Middle frontal gyrus (tissue), 1 donor: ENCODE measurements around the gene CXXC5.

Source experiments
- DNase-seq: peaks from one replicate; pipeline ENCODE4 v3.0.0-alpha.2; 2015; ENCODE audit warnings: low spot score; ENCODE audit errors: extremely low spot score

CXXC5 gene

DNA sequence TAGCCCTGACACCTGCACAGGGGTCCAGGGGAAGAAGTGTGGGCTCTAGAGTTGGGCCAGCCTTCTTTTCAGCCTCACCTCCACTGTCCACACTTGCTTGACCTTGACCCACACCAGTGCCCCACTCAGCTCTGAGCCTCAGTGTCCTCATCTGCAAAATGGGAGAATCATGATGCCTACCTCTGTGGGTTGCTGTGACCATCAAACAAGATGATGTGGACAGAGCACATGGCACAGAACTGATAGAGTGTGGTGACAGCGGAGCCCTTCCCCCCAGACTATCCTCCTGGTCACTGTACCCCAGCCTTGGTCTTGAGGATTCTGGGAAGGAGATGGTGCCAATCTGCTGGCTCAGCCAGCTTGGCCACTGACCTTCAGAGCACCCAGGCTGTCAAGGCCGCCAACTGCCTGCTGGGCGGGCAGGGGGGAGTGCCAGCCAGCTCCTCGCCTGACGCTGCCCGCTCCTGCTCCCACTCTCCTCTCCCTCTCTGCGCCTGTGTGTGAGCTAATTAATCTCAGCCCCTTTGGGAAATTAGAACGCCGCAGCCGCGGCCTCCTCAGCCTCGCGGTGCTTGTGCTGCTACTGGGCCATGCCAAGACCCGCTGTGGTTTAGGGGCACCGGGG lies 16.7 kb downstream of the CXXC5 start:
- DNase-seq: no peak

DNA sequence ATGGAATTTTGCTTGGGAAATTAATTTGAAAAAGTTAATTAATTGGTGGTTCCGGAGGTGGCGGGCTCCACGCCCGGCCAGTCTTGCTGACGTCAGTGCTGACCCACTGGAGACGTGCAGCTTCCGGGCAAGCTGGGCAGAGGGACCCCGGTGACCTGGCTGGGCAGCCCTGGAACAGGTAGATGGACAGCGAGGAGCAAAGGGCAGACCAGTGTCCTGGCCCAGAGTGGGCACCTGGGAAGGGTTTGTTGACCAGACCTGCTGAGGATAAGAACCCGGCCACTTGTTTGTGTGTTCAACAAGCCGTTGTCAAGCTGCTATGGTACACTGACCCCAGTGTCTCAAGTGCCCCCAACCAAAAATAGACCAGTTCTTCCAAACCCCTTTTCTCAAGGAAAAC lies 17.5 kb downstream of the CXXC5 start:
- DNase-seq: no peak

DNA sequence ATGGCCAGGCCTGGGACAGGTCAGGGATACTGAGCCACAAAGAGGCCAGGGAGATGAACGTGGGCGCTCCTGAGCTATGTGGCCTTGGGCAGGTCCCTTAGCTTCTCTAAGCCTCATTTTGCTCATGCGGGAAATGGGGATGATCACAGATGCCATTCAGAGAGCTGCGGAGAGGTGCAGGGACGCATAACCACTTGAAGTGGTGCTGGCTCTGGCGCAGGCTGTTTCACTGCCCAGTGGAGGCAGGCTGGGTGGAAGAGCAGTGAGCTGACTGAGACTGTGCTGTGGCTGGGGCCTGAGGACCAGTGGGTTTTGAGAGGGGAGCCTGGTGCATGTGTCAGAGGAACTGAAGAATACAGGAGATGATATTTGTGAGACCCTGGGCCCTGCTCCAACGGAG lies 18.4 kb downstream of the CXXC5 start:
- no peak for DNase-seq

DNA sequence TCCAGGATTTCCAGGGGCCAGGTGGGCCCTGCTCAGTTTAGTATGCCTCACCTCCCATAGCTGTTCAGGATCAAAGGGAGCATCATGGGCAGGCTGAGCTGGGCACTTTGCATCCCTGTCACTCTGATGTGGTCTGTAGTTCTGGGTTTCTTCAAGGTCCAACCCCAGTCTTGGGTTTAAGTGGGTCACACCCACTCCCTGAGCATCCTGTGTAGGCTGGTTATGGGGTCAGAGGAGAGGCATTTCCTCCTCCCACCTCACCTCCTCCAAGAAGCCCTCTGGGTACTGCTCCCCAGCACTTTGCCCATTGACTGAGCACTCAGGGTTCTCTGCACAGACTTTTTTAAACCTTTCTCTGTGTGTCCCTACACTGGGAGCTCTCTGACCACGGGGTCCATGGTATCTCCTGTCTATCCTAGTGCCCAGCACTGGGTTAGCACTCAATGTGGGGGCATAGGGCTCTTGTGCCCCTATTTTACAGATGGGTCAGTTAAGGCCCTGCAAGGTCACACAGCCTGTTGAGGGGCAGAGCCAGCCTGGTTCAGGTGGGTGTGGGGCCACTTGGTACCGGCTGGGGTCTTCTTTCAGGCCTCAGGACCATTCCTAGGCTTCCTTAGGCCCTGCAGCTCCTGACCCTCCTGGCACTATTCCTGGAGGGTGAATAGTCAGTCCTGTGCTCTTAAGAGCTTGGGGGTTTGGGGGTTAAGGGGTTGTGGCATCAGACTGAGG lies 19.0 kb downstream of the CXXC5 start:
- DNase-seq: no peak

DNA sequence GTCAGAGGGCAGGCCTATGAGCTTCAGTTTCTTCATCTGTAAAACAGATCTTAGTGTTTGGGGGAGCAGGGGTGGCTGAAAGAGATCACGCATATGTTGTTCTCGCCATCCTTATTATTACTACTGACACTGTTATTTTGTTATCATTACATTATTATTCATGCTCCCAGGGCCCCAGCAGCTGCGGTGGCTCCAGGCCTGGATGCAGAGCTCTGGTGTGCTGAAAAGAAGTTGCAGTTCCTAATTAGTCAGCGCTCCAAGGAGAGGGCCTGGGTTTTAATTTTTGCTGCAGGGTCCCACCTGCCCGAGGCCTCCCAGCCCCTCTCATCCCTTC lies 19.5 kb downstream of the CXXC5 start:
- no peak for DNase-seq

DNA sequence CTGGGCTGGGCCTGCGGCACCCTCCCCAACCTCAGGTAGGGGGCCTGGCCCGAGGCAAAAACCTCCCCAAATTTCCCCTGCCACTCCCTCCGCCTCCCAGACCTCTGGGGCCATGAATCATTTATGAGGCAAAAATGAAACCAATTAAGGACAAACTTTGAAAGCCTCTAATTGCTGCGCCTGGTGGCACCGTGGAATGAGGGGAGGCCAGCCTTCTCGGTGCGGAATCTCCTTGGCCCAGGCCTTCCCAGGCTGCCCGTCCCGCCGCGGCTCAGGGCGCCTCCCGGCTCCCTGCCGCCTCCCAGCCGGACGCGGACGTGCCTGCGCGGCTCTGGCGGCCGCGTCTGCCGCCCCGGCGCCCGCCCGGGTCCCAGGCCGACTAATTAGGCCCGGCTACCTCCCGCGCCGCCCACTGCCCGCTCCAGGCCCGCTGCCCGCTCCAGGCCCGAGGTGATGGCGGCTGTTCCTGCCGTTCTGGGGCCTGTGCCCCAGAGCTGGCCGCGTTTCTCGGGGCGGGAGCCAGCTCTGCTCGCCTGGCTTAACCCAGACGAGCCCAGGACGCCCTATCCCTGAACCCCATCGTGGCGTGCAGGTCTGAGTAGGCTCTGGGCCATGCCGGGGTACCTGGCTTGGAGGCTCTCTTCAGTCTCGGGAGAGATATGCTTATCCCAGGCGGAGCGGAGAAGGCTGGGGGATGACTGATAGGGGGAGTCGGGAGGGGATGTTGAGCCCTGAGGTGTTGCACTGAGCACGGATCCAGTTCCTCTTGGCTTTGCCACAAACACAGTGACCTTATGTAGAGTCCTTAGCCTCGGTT lies 20.1 kb downstream of the CXXC5 start:
- DNase-seq: no peak

DNA sequence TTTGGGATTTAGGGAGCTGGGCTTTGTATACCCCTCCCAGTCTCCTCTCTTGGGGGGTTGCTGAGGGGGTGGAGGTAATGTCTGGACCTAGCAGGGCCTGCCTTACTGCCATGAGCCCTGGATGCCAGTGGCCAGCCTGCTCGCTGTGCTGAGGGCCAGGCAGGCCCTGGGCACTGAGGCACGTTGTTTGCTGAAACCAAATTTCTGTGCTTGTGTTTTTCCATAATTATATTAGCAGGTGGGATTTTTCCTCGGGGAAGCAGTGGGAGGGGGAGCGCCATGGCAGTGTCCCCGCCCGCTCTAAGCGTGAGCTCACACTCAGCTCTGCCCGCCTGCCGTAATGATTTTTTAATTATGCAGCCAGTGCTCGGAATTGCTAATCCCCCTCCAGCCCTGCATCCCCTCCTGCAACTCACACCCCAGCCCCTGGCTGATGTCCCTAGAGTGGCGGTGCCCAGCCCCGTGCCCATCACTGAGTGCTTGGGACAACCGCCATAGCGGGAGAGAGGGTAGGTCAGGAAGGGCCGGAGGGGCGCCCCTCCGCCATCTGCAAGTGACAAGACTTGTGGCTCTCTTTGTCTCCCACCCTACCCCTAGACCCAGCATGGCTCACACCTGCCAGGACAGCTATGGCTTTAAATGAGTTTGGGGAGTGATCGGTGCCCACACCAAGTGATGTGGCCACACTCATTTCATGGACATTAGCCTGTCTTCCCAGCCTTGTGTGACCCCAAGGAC lies 20.9 kb downstream of the CXXC5 start:
- no peak for DNase-seq

DNA sequence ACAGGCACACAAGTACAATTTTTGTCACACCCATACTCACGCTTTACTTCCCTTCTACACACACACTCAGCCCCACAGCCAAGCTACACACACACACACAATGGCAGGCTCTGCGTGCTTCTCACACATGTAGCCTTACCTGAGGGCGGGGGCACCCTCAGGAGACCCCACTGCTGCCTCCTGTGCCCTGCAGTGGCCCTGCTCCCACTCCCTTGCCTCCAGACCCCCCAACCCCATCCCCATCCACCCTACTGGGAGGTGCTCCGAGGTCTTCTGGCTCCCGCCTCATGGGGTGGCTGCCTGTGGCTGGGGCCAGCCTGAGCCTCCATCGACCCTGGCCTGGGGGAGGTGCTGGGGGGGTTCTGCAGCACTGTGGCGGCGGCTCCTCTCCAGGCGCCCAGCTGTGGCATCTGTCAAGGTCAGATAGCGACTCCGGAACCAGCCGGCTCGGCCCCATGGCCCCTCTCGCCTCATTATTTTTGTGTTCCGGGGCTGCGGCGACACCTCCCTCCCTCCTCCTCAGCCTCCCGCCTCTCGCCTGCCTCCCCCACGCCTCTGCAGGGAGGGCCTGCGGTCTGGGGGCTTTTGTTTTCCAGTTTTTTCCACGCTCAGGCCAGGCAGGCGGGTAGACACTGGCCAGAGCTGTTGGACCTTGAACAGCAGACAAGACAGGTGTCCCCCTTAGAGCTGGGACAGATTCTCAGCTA lies 21.7 kb downstream of the CXXC5 start:
- no peak for DNase-seq

DNA sequence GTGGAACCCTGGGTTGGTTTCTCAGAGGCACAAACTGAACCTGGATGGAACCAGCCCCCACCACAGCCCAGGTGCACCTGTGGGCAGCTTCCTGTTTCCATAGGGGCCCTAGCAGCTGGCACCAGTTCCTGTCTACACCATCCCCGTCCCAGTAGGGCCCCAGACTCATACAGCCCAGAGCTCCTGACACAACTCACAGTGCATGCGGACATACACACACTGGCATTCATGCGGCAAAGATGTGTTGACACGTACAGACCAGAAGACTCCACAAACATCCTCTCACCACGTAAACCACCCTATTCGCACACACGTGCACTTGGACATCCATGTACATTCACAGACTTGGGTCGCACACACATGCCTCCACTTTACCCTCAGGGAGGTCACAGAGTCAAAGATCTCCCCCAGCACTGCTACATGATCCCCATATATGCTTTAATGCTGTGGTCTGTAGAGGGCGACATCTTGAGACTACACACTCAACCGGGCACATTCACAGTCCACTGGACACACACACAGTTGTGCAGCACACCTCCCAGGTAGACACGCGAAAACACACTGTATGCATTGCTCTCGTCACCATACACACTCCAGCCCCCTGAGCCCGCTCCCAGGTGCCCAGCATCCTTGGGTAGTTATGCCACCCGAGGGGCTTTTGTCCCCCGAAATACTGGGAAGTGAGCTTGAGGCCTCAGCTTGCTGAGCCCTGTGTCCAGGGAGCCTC lies 22.4 kb downstream of the CXXC5 start:
- DNase-seq: no peak

DNA sequence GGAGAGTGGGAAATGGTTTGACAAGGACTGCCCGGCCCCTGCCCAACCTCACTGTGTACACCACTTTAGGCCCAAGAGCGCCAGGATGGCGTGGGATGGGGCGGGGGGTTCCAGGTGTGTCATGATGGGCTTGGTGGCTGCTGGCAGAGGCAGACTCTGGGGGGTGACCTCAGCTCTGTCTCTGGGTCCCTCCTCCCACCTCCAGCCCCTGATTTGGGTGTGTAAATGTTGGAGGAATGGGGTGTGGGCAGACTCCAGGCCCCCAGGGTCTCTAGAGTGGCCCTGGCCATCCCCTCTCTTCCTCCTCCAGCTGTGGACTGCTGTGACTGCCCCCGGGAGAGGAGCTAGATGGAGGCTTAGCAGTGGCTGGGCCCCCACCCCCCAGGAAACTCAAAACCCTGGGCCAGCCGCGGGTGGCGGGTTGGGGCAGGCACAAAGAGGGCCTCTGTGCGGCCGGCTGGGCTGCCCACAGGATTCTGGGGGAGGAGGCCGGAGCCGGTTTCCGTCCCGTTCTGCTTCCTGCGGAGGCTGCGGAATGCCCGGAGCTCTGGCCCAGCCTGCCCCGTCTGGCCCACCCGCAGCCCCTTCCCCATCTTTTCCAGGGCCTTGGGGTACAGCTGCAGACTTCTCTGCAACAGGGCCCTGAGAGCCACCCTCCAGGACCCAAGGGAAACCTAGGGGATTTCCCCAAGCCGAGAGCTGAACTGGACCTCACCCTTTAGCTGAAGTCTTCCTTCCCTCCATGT lies 23.1 kb downstream of the CXXC5 start:
- no peak for DNase-seq

DNA sequence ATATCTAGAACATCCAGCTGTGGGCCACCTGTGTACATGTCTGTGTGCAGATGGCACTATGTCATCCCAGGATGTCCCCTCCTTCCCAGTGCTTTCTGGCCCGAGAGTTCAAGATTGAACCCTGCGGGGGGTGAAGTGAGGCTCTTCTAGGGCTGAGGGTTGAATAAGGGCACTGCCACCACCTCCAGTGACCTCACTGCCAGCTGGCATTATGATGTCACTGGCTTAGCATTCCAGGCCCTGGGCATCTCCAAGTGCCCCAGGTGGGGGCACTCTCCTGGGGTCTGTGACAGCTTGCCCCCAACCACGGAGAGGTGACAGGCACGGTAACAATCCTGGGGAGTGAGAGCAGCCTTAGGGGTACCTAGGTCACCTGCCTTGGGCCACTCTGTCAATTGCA lies 27.1 kb downstream of the CXXC5 start:
- DNase-seq: no peak

DNA sequence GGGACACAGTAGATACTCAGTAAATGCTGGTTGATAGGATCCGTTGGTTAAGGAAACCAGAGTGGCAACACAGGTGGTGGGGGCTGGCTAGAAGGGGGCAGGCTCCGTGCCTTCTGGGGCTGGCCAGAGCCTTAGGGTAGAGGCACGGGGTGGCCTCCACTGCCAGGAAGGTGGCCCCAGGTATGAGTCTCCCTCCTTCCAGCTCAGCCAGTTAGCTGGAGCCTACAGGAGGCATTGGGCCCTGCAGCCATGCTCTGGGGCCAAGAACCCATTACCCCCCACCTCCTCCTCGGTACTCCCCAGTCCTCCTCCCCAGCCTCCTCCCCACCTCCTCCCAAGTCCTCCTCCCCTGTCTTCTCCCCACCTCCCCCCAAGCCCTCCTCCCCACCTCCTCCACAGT lies 27.7 kb downstream of the CXXC5 start:
- no peak for DNase-seq

DNA sequence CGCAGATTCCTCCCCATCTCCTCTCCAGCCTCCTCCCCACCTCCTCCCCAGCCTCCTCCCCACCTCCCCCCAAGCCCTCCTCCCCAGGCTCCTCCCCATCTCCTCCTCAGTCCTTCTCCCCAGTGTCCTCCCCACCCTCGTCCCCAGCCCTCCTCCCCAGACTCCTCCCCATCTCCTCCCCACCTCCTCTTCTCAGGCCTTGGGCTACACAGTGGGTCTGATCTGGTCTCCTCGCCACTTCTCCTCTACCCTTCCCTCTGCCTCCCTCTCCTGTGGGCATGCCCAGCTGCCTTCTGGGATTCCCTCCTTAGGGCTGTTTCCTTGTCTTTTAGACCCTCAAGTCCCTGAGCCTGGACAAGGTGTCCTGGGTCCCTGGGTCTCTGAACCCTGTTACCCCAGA lies 28.3 kb downstream of the CXXC5 start:
- no peak for DNase-seq

DNA sequence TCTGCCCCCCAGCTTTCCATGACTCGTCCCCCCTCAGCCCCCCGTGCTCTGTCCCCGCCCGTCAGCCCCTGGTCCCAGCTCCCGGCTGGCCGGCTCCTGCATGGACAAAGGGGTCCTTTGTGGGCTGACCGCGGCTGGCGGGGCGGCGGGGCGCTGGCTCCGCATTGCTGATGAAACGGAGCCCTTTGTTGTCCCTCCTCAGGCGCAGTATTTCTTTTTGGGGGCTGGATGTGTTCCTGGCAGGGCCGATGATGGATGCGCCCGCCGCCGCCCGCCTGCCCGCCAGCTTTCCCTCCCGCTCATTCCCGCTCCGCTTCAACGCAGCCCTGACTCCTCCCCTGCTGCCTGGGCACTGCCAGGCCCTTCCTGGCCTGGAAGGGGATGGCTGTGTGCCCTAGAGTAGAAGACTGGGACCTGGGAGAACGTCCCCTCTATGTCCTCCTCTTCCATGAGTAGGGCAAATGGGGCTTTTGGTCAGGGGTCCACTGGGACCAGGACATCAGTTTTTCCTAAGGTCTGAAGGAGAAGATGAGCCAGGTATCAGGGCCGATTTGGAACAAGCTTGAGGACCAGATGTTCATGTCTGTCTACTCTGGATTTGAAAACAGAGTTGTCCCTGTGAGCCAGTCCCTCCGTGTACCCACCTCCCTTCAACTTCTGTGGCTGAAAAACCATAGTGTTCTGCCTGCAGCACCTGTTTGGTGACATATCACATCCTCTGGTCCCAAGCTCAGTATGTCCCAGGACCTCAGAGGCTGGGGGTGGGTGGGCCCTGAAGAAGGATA lies 29.0 kb downstream of the CXXC5 start:
- DNase-seq: peak; percentile 77

DNA sequence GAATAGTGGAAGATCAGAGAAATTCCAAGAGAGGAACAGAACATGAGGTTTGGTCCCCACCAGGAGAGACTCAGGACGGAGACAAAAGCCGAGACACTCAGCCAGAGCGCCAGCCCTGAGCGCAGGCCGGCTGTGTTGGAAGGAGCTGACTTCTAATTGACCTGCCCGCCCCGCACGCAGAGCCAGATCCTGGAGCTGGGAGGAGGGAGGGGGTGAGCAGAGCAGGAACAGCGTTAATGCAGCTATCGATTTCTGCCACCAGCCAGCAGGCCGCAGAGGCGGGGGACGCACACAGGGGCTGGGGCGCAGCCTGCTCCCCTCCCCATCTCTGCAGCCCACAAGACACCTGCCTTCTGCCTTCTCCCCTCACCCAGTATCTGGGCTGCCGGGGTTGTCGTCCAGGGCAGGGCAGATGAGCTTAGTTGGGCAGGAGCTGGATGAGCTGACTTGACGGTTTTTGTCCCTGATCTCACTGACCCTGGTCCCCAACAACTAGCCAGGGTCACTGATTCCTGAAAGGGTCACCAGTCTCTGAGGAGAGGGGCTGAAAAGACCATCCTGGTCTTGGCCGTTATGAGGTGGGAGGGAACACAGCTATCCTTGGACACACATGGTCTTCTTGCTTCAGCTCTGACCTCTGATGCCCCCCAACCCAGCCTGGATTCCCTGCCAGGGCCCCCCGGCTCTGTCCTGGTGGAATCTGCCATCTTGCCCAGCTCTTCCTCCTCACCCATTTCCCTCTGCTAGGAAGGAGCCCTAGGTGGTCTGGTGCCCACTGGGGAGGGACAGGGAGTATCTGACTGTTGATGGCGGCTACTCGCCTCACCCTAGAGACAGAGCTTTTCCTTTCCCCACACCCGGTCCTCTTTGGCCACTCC lies 29.8 kb downstream of the CXXC5 start:
- DNase-seq: no peak

DNA sequence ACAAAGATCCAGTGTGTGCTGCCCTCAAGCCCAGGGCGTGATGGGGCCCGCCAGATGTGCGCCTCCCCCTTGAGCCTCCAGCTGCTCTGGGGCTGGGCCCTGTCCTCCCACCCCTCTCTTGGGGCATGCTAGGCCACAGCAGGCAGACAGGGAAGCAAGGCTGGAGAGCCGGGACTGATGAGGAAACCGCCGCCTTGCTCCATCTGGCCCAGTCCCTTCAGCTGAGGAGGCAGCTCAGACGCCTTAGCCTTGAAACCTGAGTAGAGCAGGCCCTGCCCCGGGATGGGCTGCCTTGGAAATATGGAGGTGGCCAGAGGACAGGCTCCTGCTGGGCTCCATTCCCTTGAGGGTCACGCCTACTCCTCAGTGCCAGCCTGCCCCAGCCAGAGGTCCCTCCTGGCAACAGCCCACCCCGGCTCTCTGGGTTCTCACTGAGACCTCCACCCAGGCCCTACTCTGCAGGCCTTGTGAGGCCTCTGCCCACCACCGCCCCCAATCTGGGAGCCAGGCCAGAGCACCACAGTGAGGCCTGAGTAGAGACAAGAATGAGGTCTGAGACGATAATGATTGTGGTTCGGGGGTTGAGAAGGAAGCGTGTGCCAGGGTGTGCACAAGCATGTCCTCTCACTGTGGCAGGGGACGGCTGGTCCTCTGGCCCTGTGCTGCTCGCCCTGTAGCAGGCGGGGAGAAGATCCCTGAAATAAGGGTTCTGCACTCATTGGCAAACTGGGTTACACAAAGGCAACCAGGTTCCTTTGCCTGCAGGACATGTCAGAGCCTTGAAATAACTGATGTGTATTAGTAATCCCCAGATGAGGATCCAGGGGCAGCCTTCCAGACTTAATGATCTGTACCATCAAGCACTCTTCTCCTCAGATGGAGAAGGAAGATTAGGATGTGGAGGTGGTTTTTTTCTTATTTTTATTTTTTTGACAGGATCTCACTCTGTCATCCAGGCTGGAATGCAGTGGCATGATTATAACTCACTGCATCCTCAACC lies 30.9 kb downstream of the CXXC5 start:
- DNase-seq: no peak
